ENCODE data around the gene ACVR1. TPM values are rescaled to one million over a fixed set of nuclear protein-coding genes. Genes with fewer than 3 reads are reported as not detected.
"Not testable (repeated sequence)": the region's sequence is repeated elsewhere in the genome, so short reads cannot be mapped to it uniquely, and the experiment has no call there.

The ACVR1 gene
- total RNA-seq, 1 donor from 2014 or later: 22.1 TPM

DNA sequence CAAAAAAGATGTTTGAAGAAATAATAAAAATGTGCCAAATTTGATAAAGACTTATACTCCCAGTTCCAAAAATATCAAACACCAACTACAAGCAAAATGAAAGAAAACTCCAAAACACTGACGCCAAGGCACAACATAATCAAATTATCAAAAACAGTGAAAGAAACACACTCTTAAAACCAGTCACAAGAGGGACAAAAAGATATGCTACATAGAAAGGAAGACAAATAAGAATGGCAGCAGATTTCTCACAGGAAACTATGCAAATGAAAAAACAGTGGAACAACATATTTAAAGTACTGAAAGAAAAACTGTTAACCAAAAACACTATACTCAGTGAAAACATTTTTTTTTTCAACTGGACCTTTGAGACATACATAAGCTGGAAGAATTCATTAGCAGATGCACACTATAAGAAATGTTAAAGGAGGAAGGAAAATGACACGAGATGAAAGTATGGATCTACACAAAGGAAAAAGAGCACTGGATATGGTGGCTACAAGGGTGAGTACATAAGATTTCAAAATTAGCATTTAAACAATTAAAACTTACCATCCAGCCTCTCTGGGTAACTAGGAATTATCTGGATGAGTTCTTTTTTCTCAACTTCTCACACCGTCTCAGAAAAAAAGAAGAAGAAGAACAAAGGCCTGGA is 153.4 kb downstream of the ACVR1 start:
- DNase-seq (ENCODE audit: low spot score): no peak

DNA sequence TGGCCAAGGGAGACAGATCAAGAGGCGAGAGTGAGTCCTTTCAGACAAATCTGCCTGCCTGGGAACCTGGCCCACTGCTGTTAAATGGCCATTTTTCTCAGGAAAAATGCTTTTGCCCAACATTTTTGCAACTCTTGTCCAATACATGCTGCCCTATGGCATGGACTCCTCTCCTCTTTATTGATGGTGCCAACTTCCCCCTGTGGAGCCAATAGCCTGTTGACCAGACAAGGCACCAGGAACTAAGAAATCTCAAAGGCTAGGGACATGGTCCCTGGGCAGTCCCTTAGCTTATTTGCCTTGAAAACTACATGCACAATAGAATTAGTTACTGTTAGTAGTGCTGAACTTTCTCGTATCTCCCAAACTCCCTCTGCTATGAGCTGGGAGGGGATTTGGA is 155.6 kb downstream of the ACVR1 start:
- no peak for DNase-seq (ENCODE audit: low spot score)

DNA sequence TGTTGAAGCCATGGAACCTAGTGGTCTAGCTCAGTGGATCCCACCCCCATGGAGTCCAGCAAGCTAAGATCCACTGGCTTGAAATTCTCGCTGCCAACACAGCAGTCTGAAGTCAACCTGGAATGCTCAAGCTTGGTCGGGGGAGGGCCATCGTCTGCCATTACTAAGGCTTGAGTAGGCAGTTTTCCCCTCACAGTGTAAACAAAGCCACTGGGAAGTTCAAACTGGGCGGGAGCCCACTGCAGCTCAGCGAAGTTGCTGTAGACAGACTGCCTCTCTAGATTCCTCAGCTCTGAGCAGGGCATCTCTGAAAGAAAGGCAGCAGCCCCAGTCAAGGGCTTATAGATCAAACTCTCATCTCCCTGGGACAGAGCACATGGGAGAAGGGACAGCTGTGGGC is 171.5 kb downstream of the ACVR1 start:
- DNase-seq (ENCODE audit: low spot score): not testable (repeated sequence)

DNA sequence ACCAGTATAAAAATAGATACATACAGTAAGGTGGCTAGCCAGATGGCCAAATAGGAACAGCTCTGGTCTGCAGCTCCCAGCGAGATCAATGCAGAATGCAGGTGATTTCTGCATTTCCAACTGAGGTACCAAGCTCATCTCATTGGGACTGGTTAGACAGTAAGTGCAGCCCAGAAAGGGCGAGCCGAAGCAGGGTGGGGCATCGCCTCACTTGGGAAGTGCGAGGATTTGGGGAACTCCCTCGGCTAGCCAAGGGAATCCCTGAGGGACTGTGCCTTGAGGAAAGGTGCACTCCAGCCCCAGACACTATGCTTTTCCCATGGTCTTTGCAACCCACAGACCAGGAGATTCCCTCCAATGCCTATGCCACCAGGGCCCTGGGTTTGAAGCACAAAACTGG is 172.0 kb downstream of the ACVR1 start:
- not testable (repeated sequence) for DNase-seq (ENCODE audit: low spot score)

DNA sequence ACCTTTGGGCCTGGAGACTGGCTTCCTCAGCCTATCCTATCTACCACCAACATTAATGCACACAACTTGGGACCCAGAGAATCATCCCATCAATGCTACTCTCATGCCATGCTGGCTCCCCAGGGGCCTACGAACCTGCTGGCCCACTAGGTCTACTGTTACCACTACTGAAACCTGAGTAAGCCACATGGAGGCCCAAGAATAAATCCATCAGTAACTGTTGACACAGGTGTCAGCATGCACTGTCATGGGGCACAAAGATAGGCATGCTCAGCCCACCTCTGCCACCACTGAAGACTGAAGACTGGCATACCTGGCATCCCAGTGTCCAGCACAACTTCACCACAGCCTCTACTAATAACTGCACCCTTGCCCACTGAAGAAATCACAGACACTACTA is 176.3 kb downstream of the ACVR1 start:
- no peak for DNase-seq (ENCODE audit: low spot score)

DNA sequence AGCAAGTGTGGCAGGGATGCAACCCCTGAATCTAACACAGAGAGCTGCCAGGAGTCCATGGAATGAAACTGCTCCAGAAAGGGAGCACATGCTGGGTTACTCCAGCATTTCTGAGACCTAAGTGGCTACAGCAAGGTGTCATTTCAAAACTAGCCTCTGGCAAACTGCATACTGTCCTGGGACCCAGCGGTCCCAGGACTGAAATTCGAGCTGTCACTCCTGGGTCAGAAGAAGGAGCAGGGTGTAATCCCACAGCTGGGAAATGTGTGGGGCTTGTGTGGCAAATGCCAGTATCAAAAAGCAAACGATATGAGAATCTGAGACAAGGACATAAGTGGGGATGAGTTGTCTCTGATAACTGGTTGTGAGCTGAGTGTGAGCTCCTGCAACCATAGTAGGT is 177.1 kb downstream of the ACVR1 start:
- no peak for DNase-seq (ENCODE audit: low spot score)

DNA sequence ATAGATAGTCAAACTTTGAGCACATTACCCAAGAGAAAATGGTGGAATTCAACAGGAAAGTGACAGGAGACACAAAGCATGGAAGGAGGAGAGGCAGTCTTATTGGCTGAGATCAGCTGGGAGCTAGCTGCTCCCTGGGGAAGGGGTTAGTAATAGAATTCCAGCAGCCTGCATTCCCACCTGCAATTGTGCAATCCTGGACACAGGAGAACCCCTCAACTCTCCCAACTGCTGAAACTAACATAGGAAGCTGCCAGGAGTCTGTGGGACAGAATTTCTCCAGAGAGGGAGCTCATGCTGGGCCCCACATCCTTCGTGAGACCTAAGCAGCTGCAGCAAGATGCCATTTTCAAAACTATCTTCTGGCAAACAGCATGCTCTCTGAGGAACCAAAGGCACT is 177.7 kb downstream of the ACVR1 start:
- DNase-seq (ENCODE audit: low spot score): no peak

DNA sequence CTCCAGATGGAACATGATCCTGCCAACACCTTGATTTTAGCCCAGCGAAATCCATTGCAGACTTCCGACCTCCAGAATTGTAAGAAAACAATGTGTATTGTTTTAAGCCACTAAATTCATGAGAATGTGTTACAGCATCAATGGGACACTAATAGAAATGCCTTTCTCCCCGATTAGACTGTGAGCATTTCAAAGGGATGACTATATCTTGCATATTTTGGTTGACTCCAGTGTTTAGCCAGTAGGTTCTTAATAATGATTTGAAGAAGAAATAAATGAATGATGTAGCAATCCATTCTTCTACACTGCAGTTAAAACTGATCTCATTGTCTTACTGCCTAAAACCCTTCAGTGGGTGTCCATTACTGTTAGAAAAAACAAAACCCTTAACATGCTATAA is 180.1 kb downstream of the ACVR1 start:
- DNase-seq (ENCODE audit: low spot score): no peak

DNA sequence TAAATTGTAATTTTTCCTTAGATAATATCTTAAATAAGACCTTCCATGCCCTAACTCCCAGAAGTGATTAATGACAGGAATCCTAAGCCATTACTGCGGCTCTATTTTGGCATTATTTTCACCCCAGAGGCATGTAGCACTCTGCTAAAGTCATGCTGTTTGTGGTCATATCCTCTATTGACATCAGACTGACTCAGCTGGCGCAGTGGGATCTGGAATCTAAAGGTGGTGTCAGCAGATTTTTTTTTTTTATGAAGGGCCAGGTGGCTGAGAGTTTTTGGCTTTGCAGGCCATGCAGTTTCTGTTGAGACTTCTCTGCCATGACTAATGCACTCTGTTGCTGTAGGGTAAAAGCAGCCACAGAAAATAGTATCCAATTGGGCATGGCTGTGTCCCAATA is 183.4 kb downstream of the ACVR1 start:
- DNase-seq (ENCODE audit: low spot score): no peak

DNA sequence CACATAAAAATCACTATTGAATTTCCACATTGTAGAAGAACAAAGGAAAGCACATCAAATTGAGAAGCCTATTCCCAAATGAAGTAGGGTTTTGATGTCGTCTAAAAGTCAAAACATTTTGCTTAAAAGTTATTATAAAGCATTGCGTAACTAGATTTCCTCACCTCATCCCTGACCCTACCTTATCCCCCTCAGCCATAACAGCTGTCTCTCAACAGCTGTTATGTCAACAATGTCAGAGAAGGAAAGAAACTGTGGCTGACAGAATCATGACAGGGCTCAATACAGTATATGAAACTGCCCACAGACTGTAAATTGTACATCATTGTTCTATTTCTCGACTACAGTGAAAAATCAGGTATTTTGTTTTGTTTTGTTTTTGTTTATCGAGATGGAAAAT is 184.4 kb downstream of the ACVR1 start:
- DNase-seq (ENCODE audit: low spot score): no peak

DNA sequence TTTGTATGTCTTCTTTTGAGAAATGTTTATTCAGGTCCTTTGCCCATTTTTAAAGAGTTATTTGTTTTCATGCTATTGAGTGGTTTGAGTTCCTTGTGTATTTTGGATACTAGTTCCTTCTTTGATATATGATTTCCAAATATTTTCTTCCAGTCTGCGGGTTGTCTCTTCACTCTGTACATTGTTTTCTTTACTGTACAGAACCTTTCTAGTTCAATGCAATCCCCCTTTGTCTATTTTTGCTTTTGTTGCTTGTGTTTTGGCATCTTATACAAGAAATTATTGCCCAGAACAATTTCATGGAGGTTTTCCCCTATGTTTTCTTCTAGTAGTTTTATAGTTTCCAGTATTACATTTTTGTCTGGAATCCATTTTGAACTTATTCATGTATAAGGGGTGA is 185.0 kb downstream of the ACVR1 start:
- DNase-seq (ENCODE audit: low spot score): no peak

Other genes with a start within 250 kb of the ACVR1 start
- gene ACVR1C, start 247.5 kb downstream of the ACVR1 start, total RNA-seq (ENCODE audit: insufficient read depth, low replicate concordance): 2.4 TPM
- gene UPP2, start 225.5 kb upstream of the ACVR1 start, total RNA-seq (ENCODE audit: insufficient read depth, low replicate concordance): 0.24 TPM

All from umbilical cord (tissue), 2 donors.